ENCODE measurements around the gene PGM5. TPM values are rescaled to one million over a fixed set of nuclear protein-coding genes. Genes with fewer than 3 reads are reported as not detected.

Gene PGM5
- total RNA-seq, 1 experiment from 2014 or later, result 0.57 TPM

DNA sequence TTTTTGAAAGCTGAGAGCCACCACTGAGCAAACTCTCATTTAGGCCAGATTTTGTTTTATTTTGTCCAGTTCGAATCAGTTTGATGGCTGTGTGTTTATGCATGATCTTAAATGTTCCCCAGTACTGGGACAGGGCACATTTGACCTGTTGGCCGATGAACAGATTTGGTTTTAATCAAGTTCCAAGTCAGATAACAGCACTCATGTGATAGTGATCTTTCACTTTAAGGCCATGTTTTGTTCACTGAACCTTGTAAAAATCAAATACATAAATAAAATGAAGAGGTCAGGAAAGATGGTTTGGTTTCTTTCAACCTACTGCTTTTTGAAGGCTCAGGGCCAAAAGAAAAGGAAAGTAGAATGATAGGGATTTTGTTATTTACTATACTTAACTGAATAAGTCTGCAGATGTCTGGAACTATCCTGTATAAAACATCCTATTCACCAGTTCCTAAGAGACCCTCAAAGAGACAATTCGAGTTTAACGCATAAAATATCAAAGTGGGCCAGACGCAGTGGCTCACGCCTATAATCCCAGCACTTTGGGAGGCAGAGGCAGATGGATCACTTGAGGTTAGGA is 77.2 kb downstream of the PGM5 start:
- DNase-seq (ENCODE audit: low read depth), result no peak

DNA sequence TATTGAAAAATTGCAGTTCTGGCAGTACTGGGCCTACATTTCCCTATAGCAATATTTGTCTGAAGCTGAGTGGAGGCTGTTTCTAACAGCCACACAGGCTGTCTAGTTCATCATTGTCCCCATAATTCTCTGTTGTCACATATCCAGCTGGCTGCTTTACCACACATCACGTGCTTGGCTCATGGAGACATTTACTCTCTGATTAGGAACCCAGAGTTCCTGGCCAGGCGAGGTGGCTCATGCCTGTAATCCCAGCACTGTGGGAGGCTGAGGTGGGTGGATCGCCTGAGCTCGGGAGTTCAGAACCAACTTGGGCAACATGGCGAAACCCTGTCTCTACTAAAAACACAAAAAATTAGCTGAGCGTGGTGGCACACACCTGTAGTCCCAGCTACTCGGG is 81.4 kb downstream of the PGM5 start:
- DNase-seq (ENCODE audit: low read depth), result no peak

DNA sequence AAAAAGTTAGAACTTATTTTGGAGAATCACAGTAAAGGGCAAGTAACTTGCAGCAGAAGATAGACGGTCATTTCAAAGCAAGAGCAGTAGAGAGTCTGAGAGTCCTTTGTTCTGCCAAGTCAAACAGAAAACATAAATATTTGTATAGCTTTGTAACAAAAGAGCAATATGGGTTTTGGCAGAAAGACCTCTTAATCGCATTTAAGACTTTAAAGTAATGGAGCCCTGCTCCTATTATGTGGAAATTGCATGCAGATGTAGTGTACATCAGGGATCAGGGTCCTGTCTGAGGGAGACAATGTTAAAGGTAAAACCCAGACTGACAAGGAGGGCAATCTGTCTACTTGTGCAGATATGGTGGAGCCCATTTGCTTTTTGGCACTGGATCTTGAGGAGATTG is 87.2 kb downstream of the PGM5 start:
- no peak for DNase-seq (ENCODE audit: low read depth)

DNA sequence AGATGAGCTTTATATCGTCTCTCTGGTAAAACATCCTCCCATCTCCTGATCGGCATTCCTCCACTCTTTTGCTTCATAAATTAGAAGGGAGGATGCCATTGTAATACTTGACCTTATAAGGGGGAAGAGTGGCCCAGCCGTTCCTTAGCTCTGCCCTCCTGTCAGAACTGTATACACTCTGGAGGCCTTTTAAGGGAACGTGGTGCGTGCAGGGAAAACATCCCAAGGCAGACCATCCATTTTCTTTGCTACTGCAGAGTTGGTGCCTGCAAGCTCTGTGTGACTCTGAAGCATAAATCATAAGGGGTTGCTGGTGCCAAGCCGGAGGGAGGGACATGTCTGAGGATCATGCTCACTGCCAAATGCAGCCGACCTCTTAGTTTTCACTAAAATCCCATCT is 90.4 kb downstream of the PGM5 start:
- no peak for DNase-seq (ENCODE audit: low read depth)

DNA sequence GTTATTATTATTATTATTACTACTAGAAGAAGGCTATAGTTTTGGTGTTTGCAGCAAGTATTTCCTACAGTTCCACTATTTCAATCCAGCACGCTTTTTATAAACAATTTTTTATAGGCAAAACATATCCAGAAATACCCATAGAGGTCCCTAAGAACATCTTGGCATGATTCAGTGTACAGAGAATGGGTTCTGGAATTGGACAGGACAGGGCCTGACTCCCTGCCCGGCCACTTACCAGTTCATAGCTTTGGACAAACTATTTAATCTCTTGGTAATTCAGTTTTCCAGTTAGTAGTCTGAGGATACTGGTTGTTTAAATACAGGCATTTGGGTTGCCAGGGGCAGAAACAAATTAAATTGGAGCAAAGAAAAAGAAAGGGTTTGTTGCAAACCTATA is 91.2 kb downstream of the PGM5 start:
- no peak for DNase-seq (ENCODE audit: low read depth)

DNA sequence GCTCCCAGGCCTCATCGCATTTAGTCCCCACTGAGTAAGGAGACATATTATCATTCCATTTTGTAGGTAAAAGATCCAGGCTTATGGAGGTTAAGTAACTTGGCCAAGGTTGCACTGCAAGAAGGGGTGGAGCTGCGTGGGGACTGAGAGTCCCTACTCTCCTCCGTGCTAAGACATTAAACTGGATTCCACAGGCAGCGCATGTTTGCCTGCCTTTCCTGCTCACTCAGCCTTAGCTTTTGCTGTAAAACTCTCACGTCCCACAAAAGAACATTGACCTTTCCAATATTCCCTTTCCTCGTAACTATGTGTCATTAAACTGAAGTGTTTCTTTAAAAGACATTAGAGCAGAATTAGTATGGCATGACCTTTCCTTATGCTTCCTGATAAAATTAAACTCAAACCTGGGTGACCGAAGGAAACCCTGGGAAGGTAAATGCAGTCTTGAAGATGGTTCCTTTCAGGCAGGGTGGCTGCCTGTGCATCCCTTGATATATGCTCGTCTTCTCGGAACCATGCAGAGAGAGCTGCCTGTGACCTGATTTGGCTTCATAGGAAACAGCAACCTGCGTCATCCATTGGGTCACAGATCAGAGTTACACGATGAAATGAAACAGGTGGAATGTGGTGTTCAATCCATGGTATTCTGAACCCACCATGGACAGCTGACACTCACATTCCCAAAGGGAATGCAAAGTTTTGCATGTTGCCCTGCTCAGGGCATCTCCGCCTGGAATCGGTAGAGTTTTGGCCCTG is 98.3 kb downstream of the PGM5 start:
- no peak for DNase-seq (ENCODE audit: low read depth)

DNA sequence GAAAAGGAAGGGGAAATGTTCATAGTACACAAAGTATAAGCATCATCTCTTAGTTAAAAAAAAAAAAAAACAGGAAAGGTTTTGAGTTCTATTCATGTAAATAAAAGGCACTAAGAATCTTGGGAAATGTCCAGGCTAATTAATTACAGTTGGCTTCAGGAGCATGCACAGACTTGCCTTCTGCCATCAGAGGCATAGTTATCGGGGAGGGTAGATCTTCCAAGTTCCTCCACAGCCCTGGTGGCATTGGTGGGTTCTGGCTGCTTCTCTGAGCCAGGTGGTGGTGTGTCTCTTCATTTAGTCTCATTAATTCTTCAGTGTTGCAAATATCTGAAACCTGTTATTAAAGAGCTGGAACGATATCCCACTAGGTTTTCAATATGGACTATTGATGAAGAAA is 99.0 kb downstream of the PGM5 start:
- DNase-seq (ENCODE audit: low read depth), result no peak

DNA sequence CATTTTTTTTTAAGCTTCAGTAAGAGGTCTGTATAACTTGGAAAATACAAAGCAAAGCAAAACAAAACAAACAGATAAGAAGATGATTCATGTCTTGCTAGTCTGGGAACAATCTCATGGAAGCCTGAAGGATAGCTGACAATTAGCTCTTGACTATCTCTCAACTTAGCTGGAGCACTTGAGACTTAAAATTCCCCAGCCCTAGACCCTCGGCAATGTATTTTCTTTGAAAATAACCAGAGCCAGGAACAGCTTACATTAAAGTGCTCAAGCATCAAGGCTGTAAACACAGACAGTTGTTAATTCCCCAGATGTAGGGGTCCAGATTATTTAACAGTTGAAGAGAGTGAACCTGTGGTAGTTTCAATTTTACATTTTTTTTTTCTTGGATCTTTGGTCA is 101.4 kb downstream of the PGM5 start:
- no peak for DNase-seq (ENCODE audit: low read depth)

DNA sequence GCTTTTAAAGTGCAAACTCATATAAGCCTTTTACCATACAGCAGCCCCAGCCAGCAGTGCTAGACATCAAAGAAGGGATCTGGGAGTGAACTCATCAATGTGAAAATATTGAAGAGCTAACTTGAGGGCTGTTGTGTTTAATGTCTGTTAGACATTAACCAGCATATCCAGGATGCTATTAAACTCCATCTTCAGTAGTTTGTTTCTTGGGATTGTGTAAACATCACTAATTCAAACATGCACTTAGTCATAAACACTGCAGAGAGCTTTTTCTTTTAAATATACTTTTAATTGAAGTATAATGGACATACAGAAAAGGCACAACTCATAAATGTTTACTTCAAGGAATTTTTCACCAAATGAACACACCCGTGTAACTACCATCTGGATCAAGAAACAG is 102.5 kb downstream of the PGM5 start:
- DNase-seq (ENCODE audit: low read depth), result no peak

DNA sequence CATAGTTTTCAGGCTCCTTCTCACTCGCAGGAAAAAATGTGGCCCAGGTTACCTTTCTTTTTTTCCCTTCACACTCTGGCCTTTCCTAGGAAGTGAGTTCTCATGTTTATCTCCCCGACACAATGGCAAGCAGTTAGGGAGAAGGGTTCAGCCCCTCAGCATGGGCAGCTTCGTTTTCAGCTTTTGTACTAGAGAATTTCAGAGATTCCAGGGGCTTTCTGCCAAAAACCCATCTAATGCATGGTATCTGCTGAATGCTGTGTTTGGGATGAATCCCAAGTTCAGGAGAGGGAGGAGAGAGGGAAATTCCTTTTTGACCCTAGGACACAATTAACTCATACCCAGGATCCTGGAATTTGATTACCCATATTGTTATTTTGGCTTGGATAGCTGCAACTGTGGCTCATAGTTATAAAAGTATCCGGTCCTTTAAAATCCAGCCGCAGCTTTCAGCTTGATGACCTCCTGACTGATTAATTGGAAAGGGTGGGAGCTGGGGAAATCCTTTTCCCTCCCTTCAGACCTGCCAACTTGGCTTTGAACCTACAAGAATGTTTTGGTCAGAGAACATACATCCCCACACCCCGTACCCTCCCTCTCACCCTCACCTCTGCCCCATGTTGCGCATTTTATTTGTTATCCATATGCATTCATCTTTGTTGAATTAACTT is 105.8 kb downstream of the PGM5 start:
- peak; percentile 21 for DNase-seq (ENCODE audit: low read depth)

DNA sequence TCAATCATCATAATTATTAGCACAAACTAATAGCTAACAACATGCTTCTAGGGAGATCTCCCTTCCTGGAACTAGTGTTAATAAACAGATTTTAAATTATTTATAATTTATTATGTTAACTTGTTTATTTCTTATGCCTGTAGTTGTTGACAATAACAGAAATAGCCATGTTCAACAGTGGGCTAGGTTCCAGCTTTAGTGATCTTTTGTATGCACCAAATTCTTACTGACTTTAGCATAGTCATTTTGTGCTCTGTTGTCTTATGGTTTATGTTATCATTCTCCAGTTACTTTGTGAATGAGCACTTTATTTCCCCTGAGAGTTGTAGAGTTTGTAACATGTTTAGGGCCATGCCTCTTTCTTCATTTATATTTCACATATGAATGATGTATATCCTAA is 113.7 kb downstream of the PGM5 start:
- DNase-seq (ENCODE audit: low read depth), result no peak

DNA sequence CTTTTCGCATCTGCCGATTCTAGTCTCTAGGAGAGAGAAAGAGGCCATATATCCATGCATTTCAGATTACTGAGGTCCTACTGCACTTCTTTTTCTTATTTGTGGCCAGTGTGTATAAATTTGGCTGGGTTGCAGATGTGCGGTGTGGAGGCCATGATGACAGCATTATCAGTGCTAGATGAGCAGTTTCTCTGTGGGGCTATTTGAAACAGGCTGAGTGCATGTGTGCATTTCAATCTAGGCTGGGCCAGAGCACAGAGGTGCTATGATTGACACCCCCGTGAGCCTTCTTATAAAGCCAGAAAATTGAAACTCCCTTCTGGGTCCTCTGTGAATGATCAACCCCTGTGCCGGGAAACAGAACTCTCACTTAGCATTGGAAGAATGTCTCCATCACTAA is 114.2 kb downstream of the PGM5 start:
- DNase-seq (ENCODE audit: low read depth), result no peak

DNA sequence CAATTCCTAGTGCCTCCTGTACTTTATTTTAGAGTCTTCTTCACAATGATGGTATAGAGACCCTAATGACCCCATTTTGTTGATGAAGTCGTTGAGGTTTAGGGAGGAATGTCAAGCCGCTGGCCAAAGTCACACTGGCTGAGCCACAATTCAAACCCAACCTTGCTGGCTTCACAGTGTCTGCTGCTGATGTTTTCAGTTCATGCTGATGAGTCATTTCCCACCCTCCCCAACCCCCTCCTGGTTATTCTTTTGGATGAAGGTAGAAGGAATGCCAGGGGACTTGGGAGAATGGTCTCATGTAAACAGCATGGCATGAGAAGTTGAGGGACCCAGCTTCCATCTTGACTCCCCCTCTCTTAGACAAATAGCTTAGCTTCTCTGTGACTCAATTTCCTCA is 115.7 kb downstream of the PGM5 start:
- peak; percentile 49 for DNase-seq (ENCODE audit: low read depth)

DNA sequence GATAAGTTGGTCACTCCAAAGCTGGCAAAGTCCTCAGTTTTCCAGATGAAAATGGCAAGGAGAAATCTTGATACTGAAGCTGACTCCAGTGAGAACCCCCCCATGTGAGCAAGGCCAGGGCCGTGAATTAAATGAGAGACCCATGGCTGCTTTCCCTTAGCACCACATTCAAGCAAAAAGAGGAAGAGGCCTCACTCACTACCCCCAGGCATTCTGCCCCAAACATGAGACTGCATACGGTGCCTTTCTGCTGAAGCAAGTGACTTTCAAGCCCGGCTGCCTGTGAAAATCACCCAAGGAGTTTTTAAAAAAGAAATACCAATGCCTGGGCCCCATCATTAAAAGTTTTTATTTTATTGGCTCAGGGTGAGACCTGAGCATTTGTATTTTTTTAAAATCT is 117.4 kb downstream of the PGM5 start:
- DNase-seq (ENCODE audit: low read depth), result no peak

DNA sequence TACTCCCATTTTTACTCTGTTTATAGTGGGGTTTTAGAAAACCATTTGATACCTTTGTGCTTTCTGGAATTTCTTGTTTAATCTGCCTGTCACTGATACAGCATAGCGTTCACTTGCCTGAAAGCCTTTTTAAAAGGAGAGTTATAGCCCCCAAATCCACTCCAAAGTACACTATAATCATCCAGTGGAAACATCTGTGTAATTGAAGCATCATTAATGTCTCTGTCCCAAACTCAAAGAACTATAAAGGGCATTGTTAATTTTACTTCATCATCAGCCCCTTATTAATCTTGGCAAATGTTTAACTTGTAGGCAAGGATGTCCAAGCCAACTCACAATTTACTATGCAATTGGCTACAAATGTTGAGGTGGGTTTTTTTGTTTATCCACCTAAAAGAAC is 120.0 kb downstream of the PGM5 start:
- no peak for DNase-seq (ENCODE audit: low read depth)

DNA sequence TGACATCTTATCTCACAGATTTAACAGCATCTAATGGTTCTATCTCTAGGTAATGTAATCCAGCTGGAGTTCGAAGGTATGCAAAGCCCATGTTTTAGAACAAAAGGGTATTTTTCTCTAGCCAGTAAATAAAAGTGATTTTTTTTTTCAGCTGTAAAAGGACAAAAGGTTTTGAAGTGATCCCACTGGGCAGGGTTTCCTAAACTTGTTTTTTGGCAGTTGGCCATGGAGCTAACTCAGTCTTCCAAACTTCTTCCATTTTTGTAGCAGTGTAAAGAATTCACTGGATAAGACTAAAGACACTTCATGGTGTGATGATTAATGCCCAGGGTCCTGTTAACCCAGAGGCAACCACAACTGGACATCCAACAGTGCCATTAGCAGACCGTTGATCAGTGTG is 120.4 kb downstream of the PGM5 start:
- DNase-seq (ENCODE audit: low read depth), result no peak

DNA sequence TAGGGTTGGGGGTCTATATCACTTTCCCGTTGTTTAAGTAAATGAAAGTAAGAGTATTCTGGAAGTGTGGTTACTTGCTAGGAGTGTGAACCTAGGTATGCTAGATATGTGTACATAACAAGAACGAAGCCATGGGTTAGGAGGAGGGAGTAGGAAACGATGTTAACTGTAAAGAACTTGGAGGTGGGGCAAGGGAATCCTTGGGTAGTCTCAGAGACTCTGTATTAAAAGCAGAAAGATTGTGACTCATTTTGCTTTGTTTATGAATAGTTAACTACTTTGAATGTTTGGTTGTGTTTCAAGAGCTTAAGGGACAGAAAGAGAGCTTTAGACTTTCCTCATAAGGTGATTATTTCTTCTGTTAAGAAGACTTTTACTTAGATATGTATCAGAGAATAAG is 124.4 kb downstream of the PGM5 start:
- no peak for DNase-seq (ENCODE audit: low read depth)

DNA sequence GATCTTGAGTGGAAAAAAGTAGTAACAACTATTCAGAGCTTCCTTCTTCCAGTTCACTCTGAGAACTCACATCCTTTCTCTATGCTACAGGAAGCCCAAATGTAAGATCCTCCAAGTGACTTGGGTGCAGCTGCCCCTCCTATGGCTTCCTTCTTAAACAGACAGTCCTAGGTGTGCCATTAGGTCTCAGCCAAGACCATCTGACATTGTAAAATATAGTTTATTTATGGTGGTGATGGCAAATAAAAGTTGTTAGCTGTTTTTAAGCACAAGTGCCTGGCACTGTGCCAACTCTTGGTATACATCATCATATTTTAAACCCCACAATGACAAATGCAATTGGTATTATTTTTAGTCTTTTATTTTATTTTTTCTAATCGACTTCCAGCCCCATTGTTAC is 126.1 kb downstream of the PGM5 start:
- no peak for DNase-seq (ENCODE audit: low read depth)

DNA sequence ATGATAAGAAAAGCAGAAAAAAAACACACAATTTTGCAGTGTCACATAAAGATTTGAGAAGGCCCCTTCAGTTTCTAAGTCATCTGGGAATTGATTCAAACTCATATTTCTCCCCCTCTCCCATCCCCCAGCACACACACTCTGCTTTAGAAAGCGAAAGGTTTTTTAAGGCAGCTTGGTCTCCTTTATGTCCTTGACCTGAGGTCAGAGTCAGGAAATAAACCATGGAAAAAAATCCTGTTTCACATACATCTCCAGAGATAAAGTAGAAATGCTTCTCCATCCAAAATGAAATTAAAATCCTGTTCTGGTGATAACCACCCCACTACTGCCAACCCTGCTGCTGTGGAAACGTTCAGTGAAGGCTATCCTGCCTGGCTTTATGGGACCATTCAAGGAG is 131.7 kb downstream of the PGM5 start:
- no peak for DNase-seq (ENCODE audit: low read depth)

DNA sequence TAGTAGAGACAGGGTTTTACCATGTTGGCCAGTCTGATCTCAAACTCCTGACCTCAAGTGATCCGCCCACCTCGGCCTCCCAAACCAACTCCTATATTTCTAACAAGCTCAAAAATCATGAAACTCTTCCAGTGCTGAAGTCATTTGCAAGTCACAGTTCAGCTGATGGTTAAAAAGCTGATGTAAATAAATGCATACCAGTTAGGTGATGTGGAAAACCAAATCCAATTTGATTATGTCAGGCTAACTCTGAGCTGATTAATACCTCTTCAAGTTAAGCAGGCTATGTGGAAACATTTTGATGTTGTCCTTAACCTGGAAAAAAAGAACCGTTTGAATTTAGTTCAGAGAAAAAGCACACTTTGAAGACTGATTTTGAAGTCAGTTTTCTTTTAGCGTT is 133.2 kb downstream of the PGM5 start:
- no peak for DNase-seq (ENCODE audit: low read depth)

DNA sequence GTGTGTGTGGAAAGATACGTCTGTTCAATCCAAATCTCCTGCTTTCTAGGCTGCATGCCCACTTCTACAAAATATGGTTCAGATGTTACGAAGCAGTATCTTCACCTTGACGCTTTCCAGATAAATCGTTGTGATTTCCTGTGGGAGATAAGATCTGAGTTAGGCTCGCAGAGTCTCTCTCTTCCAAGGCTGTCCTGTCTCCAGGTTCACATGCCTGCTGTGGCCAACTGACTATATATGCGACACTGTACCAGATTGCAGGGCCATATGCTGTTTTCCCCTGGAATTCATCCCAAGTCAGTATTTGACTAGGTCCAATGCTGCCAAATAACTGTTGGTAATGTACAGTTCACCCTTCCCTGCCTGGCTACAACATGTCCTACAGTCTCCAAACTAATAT is 136.4 kb downstream of the PGM5 start:
- no peak for DNase-seq (ENCODE audit: low read depth)

DNA sequence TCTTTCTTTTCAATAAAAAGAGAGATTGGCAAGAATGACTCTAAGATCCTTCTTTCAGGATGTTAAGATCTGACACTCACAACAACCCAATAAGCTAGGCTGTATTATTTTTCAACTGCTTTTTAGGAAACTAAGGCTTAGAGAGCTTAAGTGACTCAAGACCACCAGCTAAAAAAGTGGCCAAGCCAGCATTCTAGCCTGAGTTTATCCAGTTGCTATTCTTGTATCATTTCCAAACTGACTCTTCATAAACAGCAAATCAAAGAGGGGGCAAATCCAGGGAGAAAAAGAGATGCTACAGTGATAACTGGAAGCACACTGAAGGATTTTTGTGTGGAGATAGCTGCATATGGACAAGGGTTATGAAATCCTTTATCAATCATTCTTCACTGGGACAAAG is 137.1 kb downstream of the PGM5 start:
- no peak for DNase-seq (ENCODE audit: low read depth)

DNA sequence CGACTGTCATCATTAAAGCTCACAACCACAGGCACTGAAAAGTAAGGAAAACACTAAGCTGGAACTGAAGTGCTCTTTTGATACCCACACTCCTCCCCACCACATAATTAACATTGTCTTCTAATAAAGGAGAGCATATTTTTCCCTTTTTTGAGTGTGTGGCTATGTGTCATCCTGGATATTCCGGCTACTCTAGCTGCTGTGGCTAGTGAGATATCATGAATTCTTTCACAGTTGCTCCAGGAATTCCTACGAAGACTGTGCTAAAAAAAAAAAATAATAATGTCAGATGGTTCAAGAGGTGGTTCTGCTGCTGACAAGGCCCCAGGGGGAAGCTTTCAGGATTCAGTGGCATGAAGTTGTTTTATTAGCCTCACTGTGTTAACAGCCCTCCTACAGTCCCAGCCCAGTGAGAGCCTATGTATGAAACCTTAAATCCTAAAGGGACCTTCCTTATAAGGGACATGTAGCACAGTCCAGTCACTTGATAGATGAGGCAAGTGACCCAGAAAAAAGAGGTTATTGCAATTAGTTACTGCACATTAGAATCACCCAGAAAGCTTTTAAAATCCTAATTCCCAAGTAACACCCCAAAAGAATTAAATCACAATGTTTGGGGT is 137.7 kb downstream of the PGM5 start:
- DNase-seq (ENCODE audit: low read depth), result peak; percentile 37

All from Daoy (cell line).